ENCODE results near the gene KRTCAP2.
A peak's percentile ranks its signal among the peaks of the same experiment; 100 is the strongest.

KRTCAP2 gene

GRCh38 chr1:155131285-155131684 is 41.8 kb downstream of the KRTCAP2 start:
- Mint-ChIP-seq H3K27me3 (ENCODE audit: low read depth) (peaks cover 32% of the 10 kb centered on the region), H3K4me1 (ENCODE audit: low read depth) (peaks cover 27% of the 10 kb centered on the region), H3K27ac (no peak overlapping the region), H3K36me3 (ENCODE audit: low read depth) (peaks cover 6% of the 10 kb centered on the region), H3K4me3 (no peak overlapping the region), H3K9me3 (no peaks in the 10 kb centered on the region)
- DNase-seq (ENCODE audit: low spot score): no peak

- Mint-ChIP-seq H3K4me1 (ENCODE audit: low read depth) (peaks cover 25% of the 10 kb centered on the region), H3K4me3 (no peak overlapping the region), H3K27ac (no peak overlapping the region), H3K9me3 (no peaks in the 10 kb centered on the region), H3K36me3 (ENCODE audit: low read depth) (peaks cover 4% of the 10 kb centered on the region), H3K27me3 (ENCODE audit: low read depth) (peaks cover 38% of the 10 kb centered on the region)
- no peak for DNase-seq (ENCODE audit: low spot score)
These were observed 42.7 kb downstream of the KRTCAP2 start for GRCh38 chr1:155130272-155131006.

GRCh38 chr1:155128755-155129473 is 44.2 kb downstream of the KRTCAP2 start:
- Mint-ChIP-seq H3K4me3 (no peak overlapping the region), H3K4me1 (ENCODE audit: low read depth) (peaks cover 17% of the 10 kb centered on the region), H3K36me3 (ENCODE audit: low read depth) (peaks cover 1% of the 10 kb centered on the region), H3K27ac (no peak overlapping the region), H3K9me3 (no peaks in the 10 kb centered on the region), H3K27me3 (ENCODE audit: low read depth) (peaks cover 53% of the 10 kb centered on the region)
- DNase-seq (ENCODE audit: low spot score): no peak

GRCh38 chr1:155127967-155128754 is 44.9 kb downstream of the KRTCAP2 start:
- DNase-seq (ENCODE audit: low spot score): no peak
- Mint-ChIP-seq H3K27ac (no peak overlapping the region), H3K4me3 (peak overlapping the region; percentile 74)

GRCh38 chr1:155127105-155127966 is 45.8 kb downstream of the KRTCAP2 start, which contains the start of gene EFNA1:
EFNA1 (plus strand) TSS chr1:155127876; CDS start chr1:155127978, 102 bp downstream.
- peaks cover 60% of the 10 kb centered on the region for H3K27me3 Mint-ChIP-seq (ENCODE audit: low read depth)
- DNase-seq (ENCODE audit: low spot score): peak; percentile 28

More at GRCh38 chr1:155127967-155128754, 44.9 kb downstream of the KRTCAP2 start:
- peaks cover 17% of the 10 kb centered on the region for H3K4me1 Mint-ChIP-seq (ENCODE audit: low read depth)
- no peaks in the 10 kb centered on the region for H3K9me3 Mint-ChIP-seq
- H3K36me3 Mint-ChIP-seq (ENCODE audit: low read depth): peaks cover 1% of the 10 kb centered on the region
- peaks cover 56% of the 10 kb centered on the region for H3K27me3 Mint-ChIP-seq (ENCODE audit: low read depth)

GRCh38 chr1:155126556-155127104 is 46.5 kb downstream of the KRTCAP2 start:
- H3K9me3 Mint-ChIP-seq: no peaks in the 10 kb centered on the region
- H3K4me3 Mint-ChIP-seq: peak overlapping the region; percentile 82
- H3K27me3 Mint-ChIP-seq (ENCODE audit: low read depth): peaks cover 61% of the 10 kb centered on the region
- DNase-seq (ENCODE audit: low spot score): no peak
- H3K4me1 Mint-ChIP-seq (ENCODE audit: low read depth): peaks cover 17% of the 10 kb centered on the region
- no peaks in the 10 kb centered on the region for H3K36me3 Mint-ChIP-seq (ENCODE audit: low read depth)
- H3K27ac Mint-ChIP-seq: no peak overlapping the region

More at GRCh38 chr1:155127105-155127966, 45.8 kb downstream of the KRTCAP2 start, which contains the start of gene EFNA1:
- H3K4me1 Mint-ChIP-seq (ENCODE audit: low read depth): peaks cover 17% of the 10 kb centered on the region
- no peak within 1 kb of the TSS for H3K27ac Mint-ChIP-seq
- peak within 1 kb of the TSS; percentile 82 for H3K4me3 Mint-ChIP-seq
- H3K9me3 Mint-ChIP-seq: no peaks in the 10 kb centered on the region
- H3K36me3 Mint-ChIP-seq (ENCODE audit: low read depth): peaks cover 1% of the 10 kb centered on the region

GRCh38 chr1:155125946-155126555 is 47.1 kb downstream of the KRTCAP2 start:
- Mint-ChIP-seq H3K4me3 (peak overlapping the region; percentile 25), H3K27ac (no peak overlapping the region), H3K4me1 (ENCODE audit: low read depth) (peaks cover 17% of the 10 kb centered on the region), H3K27me3 (ENCODE audit: low read depth) (peaks cover 65% of the 10 kb centered on the region), H3K9me3 (no peaks in the 10 kb centered on the region), H3K36me3 (ENCODE audit: low read depth) (no peaks in the 10 kb centered on the region)
- no peak for DNase-seq (ENCODE audit: low spot score)

GRCh38 chr1:155125511-155125945 is 47.6 kb downstream of the KRTCAP2 start:
- Mint-ChIP-seq H3K36me3 (ENCODE audit: low read depth) (no peaks in the 10 kb centered on the region), H3K9me3 (no peaks in the 10 kb centered on the region), H3K27me3 (ENCODE audit: low read depth) (peaks cover 65% of the 10 kb centered on the region), H3K4me1 (ENCODE audit: low read depth) (peaks cover 17% of the 10 kb centered on the region), H3K27ac (no peak overlapping the region), H3K4me3 (peak overlapping the region; percentile 25)
- DNase-seq (ENCODE audit: low spot score): no peak

GRCh38 chr1:155124503-155125463 is 48.3 kb downstream of the KRTCAP2 start:
- H3K4me1 Mint-ChIP-seq (ENCODE audit: low read depth): peaks cover 17% of the 10 kb centered on the region
- H3K36me3 Mint-ChIP-seq (ENCODE audit: low read depth): no peaks in the 10 kb centered on the region
- H3K27ac Mint-ChIP-seq: no peak overlapping the region
- DNase-seq (ENCODE audit: low spot score): no peak
- peaks cover 69% of the 10 kb centered on the region for H3K27me3 Mint-ChIP-seq (ENCODE audit: low read depth)
- no peak overlapping the region for H3K4me3 Mint-ChIP-seq
- H3K9me3 Mint-ChIP-seq: no peaks in the 10 kb centered on the region

GRCh38 chr1:155123801-155124200 is 49.3 kb downstream of the KRTCAP2 start:
- Mint-ChIP-seq H3K4me3 (no peak overlapping the region), H3K4me1 (ENCODE audit: low read depth) (peaks cover 15% of the 10 kb centered on the region), H3K27ac (no peak overlapping the region), H3K27me3 (ENCODE audit: low read depth) (peaks cover 60% of the 10 kb centered on the region), H3K9me3 (no peaks in the 10 kb centered on the region), H3K36me3 (ENCODE audit: low read depth) (no peaks in the 10 kb centered on the region)
- no peak for DNase-seq (ENCODE audit: low spot score)

GRCh38 chr1:155122308-155122707 is 50.8 kb downstream of the KRTCAP2 start:
- Mint-ChIP-seq H3K27me3 (ENCODE audit: low read depth) (peaks cover 47% of the 10 kb centered on the region), H3K4me1 (ENCODE audit: low read depth) (peaks cover 6% of the 10 kb centered on the region), H3K27ac (no peak overlapping the region), H3K4me3 (no peak overlapping the region), H3K9me3 (no peaks in the 10 kb centered on the region), H3K36me3 (ENCODE audit: low read depth) (no peaks in the 10 kb centered on the region)
- DNase-seq (ENCODE audit: low spot score): no peak

GRCh38 chr1:155121249-155121648 is 51.9 kb downstream of the KRTCAP2 start:
- Mint-ChIP-seq H3K4me1 (ENCODE audit: low read depth) (no peaks in the 10 kb centered on the region), H3K4me3 (no peak overlapping the region), H3K27me3 (ENCODE audit: low read depth) (peaks cover 39% of the 10 kb centered on the region), H3K27ac (no peak overlapping the region), H3K36me3 (ENCODE audit: low read depth) (no peaks in the 10 kb centered on the region), H3K9me3 (no peaks in the 10 kb centered on the region)
- no peak for DNase-seq (ENCODE audit: low spot score)
